ENCODE data around the gene DAB2. TPM values are rescaled to one million over a fixed set of nuclear protein-coding genes. Genes with fewer than 3 reads are reported as not detected.

DAB2 gene
- total RNA-seq, 1 experiment from 2014 or later, result 14.1 TPM

- H3K27ac ChIP-seq (ENCODE audit: low read length), result no peak overlapping the region
- TF ChIP-seq, protein P1, sequence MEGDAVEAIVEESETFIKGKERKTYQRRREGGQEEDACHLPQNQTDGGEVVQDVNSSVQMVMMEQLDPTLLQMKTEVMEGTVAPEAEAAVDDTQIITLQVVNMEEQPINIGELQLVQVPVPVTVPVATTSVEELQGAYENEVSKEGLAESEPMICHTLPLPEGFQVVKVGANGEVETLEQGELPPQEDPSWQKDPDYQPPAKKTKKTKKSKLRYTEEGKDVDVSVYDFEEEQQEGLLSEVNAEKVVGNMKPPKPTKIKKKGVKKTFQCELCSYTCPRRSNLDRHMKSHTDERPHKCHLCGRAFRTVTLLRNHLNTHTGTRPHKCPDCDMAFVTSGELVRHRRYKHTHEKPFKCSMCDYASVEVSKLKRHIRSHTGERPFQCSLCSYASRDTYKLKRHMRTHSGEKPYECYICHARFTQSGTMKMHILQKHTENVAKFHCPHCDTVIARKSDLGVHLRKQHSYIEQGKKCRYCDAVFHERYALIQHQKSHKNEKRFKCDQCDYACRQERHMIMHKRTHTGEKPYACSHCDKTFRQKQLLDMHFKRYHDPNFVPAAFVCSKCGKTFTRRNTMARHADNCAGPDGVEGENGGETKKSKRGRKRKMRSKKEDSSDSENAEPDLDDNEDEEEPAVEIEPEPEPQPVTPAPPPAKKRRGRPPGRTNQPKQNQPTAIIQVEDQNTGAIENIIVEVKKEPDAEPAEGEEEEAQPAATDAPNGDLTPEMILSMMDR (conservative IDR thresholded peaks at IDR 0.05; ENCODE audit: low read depth, low read length), result no peak
- TF ChIP-seq EZH2phosphoT487 (IDR thresholded peaks at IDR 0.05; ENCODE audit: borderline replicate concordance, low read length), result no peak
- CTCF ChIA-PET, result no interaction called here
- H3K79me2 ChIP-seq (ENCODE audit: low read length), result no peaks in the 10 kb centered on the region
- H3K4me3 ChIP-seq (ENCODE audit: low read length), result no peak overlapping the region
- H3K4me1 ChIP-seq (ENCODE audit: insufficient read depth, low read length), result no peaks in the 10 kb centered on the region
- intact Hi-C loops (cut with micrococcal nuclease), result no loop called here
- no peak overlapping the region for H3K4me2 ChIP-seq (ENCODE audit: low read length)
- no TSS peak for BruUV-seq (replicated peaks)
- no peaks in the 10 kb centered on the region for H4K20me1 ChIP-seq (ENCODE audit: low read length)
- no peak overlapping the region for H2AFZ ChIP-seq (ENCODE audit: low read length)
- DNase-seq (no peak), ATAC-seq (no peak)
- H3K9me2 ChIP-seq (replicated peaks; ENCODE audit: low read length), result no peaks in the 10 kb centered on the region
- POLR2A ChIA-PET (ENCODE audit: unreplicated experiment), result interaction anchor here (0.7 kb wide), 1 partner anchor 78 kb away, joined by 3 read pairs; no protein-coding TSS in a partner anchor
- no peaks in the 10 kb centered on the region for H3K36me3 ChIP-seq (ENCODE audit: low read depth, low read length)
- H3K27me3 ChIP-seq (ENCODE audit: low read length), result no peaks in the 10 kb centered on the region
- H3F3A ChIP-seq (ENCODE audit: low read length, unreplicated experiment), result no peaks in the 10 kb centered on the region
- no peaks in the 10 kb centered on the region for H3K9me3 ChIP-seq (ENCODE audit: low read length)
- no peak overlapping the region for H3K9ac ChIP-seq (ENCODE audit: low read length)
Observed at GRCh38 chr5:39465097-39465496, 40.3 kb upstream of the DAB2 start.

- Histone ChIP-seq H3F3A (ENCODE audit: low read length, unreplicated experiment) (no peaks in the 10 kb centered on the region), H3K79me2 (ENCODE audit: low read length) (no peaks in the 10 kb centered on the region), H2AFZ (ENCODE audit: low read length) (no peak overlapping the region), H3K4me3 (ENCODE audit: low read length) (no peak overlapping the region), H3K4me1 (ENCODE audit: insufficient read depth, low read length) (no peaks in the 10 kb centered on the region), H3K36me3 (ENCODE audit: low read depth, low read length) (no peaks in the 10 kb centered on the region), H4K20me1 (ENCODE audit: low read length) (no peaks in the 10 kb centered on the region), H3K27me3 (ENCODE audit: low read length) (no peaks in the 10 kb centered on the region), H3K9me2 (replicated peaks; ENCODE audit: low read length) (no peaks in the 10 kb centered on the region), H3K9ac (ENCODE audit: low read length) (no peak overlapping the region), H3K4me2 (ENCODE audit: low read length) (no peak overlapping the region), H3K27ac (ENCODE audit: low read length) (no peak overlapping the region), H3K9me3 (ENCODE audit: low read length) (no peaks in the 10 kb centered on the region)
- ChIA-PET CTCF (no interaction called here), POLR2A (ENCODE audit: unreplicated experiment) (no interaction called here)
- intact Hi-C loops (cut with micrococcal nuclease), result no loop called here
- no TSS peak for BruUV-seq (replicated peaks)
- DNase-seq, result no peak
- ATAC-seq, result no peak
- TF ChIP-seq, protein P1 (conservative IDR thresholded peaks at IDR 0.05; ENCODE audit: low read depth, low read length), result no peak
- TF ChIP-seq EZH2phosphoT487 (IDR thresholded peaks at IDR 0.05; ENCODE audit: borderline replicate concordance, low read length) (no peak), EZH2 (IDR thresholded peaks at IDR 0.05; ENCODE audit: low read length, unreplicated experiment) (no peak)
Observed at GRCh38 chr5:39464088-39464487, 39.3 kb upstream of the DAB2 start.

DNA sequence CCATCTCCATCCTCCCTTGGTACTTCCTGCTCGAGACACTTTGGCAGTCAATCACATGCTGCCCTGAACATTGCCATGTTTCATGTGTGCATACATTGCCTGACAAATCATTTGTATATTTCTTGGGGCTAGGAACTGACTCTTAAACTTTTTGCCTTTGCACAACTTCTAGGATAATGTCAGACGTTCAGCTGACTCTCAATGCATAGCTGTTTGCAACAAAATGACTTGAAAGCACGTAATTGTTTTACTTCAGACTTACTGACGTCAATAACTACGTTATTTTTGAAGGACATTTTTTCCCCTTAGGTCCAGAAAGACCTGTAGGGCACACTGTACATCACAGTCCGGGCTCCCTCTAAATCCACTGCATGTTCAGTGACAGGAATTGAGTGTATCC, 37.4 kb upstream of the DAB2 start:
- no peaks in the 10 kb centered on the region for H3K9me2 ChIP-seq (replicated peaks; ENCODE audit: low read length)
- H3F3A ChIP-seq (ENCODE audit: low read length, unreplicated experiment), result no peaks in the 10 kb centered on the region
- no peaks in the 10 kb centered on the region for H3K4me1 ChIP-seq (ENCODE audit: insufficient read depth, low read length)
- CTCF ChIA-PET, result no interaction called here
- no peak for ATAC-seq
- no peaks in the 10 kb centered on the region for H4K20me1 ChIP-seq (ENCODE audit: low read length)
- H3K27me3 ChIP-seq (ENCODE audit: low read length), result no peaks in the 10 kb centered on the region
- no peaks in the 10 kb centered on the region for H3K79me2 ChIP-seq (ENCODE audit: low read length)
- no peaks in the 10 kb centered on the region for H3K36me3 ChIP-seq (ENCODE audit: low read depth, low read length)
- no peak for TF ChIP-seq EZH2 (IDR thresholded peaks at IDR 0.05; ENCODE audit: low read length, unreplicated experiment)
- TF ChIP-seq, protein P1 (conservative IDR thresholded peaks at IDR 0.05; ENCODE audit: low read depth, low read length), result no peak
- no peak for TF ChIP-seq EZH2phosphoT487 (IDR thresholded peaks at IDR 0.05; ENCODE audit: borderline replicate concordance, low read length)
- H3K4me3 ChIP-seq (ENCODE audit: low read length), result no peak overlapping the region
- H2AFZ ChIP-seq (ENCODE audit: low read length), result no peak overlapping the region
- DNase-seq, result no peak
- no peak overlapping the region for H3K27ac ChIP-seq (ENCODE audit: low read length)
- H3K9ac ChIP-seq (ENCODE audit: low read length), result no peak overlapping the region
- intact Hi-C loops (cut with micrococcal nuclease), result no loop called here
- POLR2A ChIA-PET (ENCODE audit: unreplicated experiment), result no interaction called here
- H3K9me3 ChIP-seq (ENCODE audit: low read length), result no peaks in the 10 kb centered on the region
- BruUV-seq (replicated peaks), result no TSS peak
- no peak overlapping the region for H3K4me2 ChIP-seq (ENCODE audit: low read length)
